T47D (cell line): ENCODE data around the gene IL12RB2.
"Not testable (repeated sequence)": the region's sequence is repeated elsewhere in the genome, so short reads cannot be mapped to it uniquely, and the experiment has no call there.

ENCODE experiments used
- DNase-seq, 2 experiments: peaks; one replicate each; pipeline versions ENCODE4 v3.0.0 to v3.0.0-alpha.2; 2011 to 2012; ENCODE audit warnings: low read depth in 1 of 2, low spot score in 1 of 2
- JUND ChIP-seq: IDR thresholded peaks from 2 replicates; pipeline ENCODE4 v1.6.1; 2012; ENCODE audit warnings: low read depth
- in situ Hi-C: cut with HindIII; loops from 2 replicates; pipeline ENCODE4 v1.10.0; 2016; ENCODE audit warnings: low sequenced_read_pairs, low pct_unique_long_range_greater_than_20kb

IL12RB2 gene

DNA sequence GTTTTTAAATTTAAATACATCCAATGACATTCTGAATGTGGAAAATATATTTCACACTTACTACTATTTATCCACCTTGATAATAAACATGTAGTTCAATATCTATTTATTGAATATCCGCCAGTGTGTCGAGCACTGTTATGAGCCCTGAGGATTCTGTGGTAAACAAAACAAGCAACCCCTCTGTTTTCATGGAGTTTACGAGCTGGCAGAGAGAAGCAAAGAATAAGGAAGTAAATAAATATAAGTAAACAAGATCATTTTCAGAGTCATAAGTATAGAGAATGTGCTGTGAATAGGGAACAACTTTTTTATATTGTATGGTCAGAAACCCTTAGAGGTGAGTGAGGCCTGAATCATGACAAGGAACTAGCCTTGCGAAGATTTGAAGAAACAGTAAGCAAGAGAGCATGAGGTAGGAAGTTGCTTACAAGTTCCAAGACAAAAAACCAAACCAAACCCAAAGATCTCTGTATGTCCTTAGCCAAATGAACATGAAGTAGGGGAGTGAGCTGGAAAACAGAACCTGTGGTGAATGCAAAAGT is 128.9 kb downstream of the IL12RB2 start:
- no peak for TF ChIP-seq JUND
- DNase-seq: peak in 1 of 2 experiments; percentile 58
- in situ Hi-C loops: no loop called here

DNA sequence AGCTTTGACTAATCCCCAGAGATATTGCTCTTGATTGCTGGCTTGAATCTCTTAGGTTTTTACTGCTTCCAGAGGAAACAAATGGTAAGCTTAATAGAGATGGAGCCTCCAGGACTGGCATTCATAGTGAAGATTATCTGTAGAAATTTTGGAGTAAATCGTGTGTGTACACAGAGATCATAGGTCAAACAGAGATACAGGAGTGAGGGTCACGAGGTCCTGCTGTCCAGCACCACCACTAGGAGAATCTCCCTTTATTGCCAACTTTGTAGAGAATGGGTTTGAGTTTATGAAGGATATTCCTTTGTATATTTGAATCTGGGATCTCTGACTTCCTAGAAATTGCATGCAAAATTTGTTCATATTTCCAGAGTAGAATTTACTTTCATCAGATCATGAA is 130.3 kb downstream of the IL12RB2 start:
- in situ Hi-C loops: no loop called here
- DNase-seq: no peak
- TF ChIP-seq JUND: no peak

DNA sequence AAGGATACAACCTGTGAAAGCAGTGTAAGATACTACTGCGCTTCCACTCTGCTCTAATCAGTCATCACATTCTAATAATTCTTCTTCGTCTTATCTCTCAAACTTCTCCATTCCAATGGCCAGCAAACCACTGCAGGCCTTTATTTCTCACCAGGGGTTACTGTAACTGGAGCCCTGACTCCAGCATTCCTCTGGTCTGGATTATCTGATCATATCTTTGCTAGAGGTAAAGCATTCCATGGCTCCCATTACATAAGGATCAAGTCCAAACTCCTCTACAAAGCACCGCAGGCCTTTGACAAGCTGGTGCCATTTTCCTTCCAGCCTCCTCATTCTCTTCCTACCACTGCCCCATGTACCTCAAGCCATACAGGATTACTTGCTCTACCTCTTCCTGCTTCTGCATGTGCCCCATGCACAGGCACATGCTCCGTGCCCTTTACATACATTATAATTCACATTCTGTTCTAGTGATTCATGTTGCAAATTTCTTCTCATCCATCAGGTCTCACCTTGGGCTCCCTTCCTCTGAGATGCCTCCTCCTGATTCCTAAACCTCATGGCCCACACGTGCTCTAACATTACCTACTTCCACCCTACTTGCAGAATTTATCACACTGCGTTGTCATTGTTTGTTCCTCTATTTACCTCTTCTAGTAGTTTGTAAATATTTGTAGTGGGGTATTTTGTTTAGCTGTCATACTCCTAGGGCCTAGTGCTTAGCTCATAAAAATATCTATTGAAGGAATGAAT is 131.8 kb downstream of the IL12RB2 start:
- TF ChIP-seq JUND: no peak
- DNase-seq: peak in 1 of 2 experiments; percentile 67
- in situ Hi-C loops: no loop called here

DNA sequence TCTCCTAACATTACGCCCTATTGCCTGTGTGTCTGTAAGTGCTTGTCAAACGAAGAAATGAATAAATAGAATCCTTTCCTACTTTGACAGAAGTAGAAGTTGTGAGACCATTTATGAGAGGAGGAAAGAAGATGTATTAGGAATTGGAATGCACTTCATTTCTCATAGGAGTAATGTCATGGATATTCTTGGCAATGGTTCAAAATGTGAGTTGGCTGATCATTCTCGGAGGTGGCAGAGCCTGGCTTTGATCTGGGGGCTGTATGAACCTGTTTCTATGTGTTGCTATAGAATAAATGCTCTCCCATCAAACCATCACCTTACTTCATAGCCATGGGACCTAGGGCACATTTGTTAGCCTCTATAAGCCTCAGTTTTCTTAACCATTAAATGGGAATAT is 132.7 kb downstream of the IL12RB2 start:
- in situ Hi-C loops: no loop called here
- DNase-seq: no peak
- TF ChIP-seq JUND: no peak

DNA sequence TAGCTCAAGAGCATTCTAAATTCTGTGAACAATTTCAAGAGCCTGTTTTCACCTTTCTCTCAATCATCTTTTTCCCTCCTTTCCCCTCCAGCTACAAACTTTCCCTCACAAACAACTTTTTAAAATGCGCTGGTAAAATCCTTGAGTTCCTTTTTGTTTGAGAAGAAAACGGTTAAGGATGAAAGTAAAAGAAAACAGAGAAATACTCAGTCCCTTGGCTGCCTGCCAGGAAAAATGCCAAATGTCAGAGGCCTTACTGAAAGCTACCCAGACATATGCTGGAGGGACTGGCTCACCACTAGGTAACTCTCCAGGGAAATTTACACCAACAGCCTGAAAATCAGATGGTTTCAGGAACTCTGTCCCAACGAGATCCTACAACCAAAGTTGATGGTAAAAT is 133.5 kb downstream of the IL12RB2 start:
- DNase-seq: no peak
- no peak for TF ChIP-seq JUND
- in situ Hi-C loops: no loop called here

DNA sequence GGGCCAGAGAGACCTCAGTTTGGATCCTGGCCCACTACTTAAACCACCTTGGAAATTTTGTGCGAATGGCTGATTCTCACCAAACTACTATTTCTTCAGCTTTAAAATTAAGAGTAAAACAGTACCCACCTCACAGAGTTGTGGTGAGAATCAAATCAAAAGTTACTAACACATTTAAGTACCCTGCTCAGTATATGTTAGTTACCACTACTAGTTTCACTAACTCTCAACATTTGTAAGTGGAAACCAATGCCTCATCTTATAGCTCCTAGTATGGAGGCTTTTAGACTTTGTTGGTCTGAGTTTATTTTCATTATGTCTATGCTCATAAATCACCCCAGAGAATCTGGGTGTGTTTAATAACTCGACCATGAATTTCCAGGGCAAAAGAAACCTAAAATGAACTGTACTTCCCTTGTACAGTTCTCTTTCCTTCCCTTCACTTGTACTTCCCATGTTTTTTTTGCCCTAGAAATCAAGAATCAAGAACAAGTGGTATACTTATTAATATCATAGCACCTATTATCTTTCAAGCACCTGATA is 134.1 kb downstream of the IL12RB2 start:
- in situ Hi-C loops: no loop called here
- no peak for TF ChIP-seq JUND
- DNase-seq: no peak

DNA sequence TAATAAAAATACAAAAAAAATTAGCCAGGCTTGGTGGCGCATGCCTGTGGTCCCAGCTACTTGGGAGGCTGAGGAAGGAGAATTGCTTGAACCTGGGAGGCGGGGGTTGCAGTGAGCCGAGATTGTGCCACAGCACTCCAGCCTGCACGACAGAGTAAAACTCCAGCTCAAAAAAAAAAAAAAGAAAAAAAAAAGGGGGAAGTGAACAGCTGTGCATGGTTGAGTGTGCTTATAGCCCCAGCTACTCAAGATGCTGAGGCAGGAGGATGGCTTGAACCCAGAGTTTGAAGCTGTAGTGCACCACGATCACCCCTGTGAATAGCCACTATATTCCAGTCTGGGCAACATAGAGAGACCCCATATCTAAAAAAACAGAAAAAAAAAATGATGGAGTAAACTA is 138.3 kb downstream of the IL12RB2 start:
- DNase-seq, in situ Hi-C loops: not testable (repeated sequence)
